Esophagus squamous epithelium (tissue), 4 donors: ENCODE data around the gene GLG1.
"Not testable (repeated sequence)": the region's sequence is repeated elsewhere in the genome, so short reads cannot be mapped to it uniquely, and the experiment has no call there.

Experiments
- CTCF ChIP-seq, 6 experiments: fragments of 450-650 bp in 4 of 6; fragments of 200-600 bp in 2 of 6; sonication (generic) in 2 of 6; IDR thresholded peaks; one replicate each; pipeline ENCODE4 v1.5.1; 2016 to 2019; ENCODE audit warnings: antibody characterized with exemption in 6 of 6, mild to moderate bottlenecking in 4 of 6, moderate library complexity in 4 of 6
- POLR2A ChIP-seq, 4 donors: fragments of 450-650 bp; IDR thresholded peaks; one replicate each; pipeline ENCODE4 v1.6.1; 2017; ENCODE audit warnings: antibody characterized with exemption in 4 of 4, mild to moderate bottlenecking in 4 of 4, moderate library complexity in 3 of 4

GRCh38 chr16:74534650-74535049 lies 72.3 kb downstream of the GLG1 start:
- not testable (repeated sequence) for TF ChIP-seq CTCF, POLR2A (IDR thresholded peaks at IDR 0.05)
